Epithelial cell of prostate (primary cell): ENCODE measurements around the gene MACROH2A1.

Experiments used
- DNase-seq: peaks from one replicate; pipeline ENCODE4 v3.0.0-alpha.2; 2011; ENCODE audit warnings: low read depth, low spot score
- H3K27ac ChIP-seq: fragments of 450-650 bp; 2 replicates; pipeline ENCODE4 v1.5.1; 2017; ENCODE audit warnings: mild to moderate bottlenecking

MACROH2A1 gene

DNA sequence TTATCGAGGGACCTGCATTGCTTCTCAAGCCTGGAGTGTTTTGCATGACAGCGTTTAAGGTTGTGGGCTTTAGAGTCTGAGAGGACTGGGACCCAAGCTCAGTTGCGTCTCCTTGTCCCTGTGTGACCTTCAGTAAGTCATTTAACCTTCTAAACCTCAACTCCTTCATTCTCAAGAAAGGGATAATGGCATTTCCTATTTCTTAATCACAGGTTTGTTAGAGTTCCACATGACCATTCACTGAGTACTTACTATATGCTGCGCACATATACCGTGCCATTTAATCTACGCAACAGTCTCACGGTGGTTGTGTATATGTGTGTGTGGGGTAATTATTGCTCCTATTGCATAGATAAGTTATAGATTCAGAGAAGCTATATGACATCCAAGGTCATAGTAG is 76.3 kb downstream of the MACROH2A1 start:
- H3K27ac ChIP-seq: no peak overlapping the region
- no peak for DNase-seq

DNA sequence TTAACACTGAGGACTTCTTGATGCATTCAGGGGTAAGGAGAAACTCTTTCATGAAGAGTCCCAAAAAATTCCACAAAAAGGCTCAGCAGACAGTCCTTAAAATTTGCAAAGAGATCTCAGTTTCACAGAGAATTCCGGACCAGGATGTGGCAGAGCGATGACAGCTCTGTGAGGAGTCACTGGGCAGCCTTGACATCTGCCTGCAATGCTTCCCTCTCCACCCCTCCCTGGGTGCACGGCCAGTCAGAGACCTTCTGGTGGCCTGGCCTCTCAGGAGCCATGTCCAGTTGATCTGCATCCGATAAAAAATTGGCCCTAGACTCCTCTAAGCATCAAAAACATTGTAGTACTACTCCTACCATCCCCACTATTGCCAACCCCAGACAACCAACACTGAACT is 76.8 kb downstream of the MACROH2A1 start:
- H3K27ac ChIP-seq: no peak overlapping the region
- DNase-seq: no peak

- H3K27ac ChIP-seq: no peak overlapping the region
- DNase-seq: no peak
Observed at GRCh38 chr5:135320718-135321484, 78.1 kb downstream of the MACROH2A1 start.

DNA sequence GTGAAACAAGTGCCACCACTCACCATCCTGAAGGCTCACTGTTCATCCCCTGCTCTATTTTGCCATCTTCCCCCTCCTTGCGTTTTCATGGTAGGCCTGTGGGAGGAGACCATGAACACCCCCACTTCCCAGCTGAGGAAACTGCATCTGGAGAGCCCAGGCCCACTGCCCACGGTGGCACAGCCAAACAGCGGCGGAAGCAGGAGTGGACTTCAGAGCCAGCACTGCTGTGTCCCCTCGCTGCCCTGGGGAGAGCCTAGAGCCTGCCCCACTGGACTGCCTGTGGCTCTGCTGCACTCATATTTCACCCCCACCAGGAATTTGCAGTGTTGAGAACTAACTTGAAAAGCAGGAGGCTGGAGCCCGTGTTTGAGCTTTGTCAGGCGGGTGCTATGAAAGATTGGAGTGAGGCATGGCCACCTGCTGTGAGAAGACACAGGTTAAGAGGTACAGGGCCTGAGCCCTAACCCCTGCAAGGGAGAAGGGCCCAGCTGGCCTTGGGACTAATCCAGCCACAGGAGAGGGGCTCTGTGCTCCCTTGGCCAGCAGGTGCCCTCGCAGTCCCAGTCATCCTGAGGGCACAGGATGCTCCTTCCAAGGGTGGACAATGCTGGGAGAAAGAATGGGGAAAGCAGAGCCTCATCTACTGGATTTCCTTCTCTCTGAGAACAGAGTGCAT is 79.0 kb downstream of the MACROH2A1 start:
- DNase-seq: no peak

GRCh38 chr5:135319458-135319857 is 79.6 kb downstream of the MACROH2A1 start:
- no peak for DNase-seq
- H3K27ac ChIP-seq: no peak overlapping the region

More for the DNA sequence above, 79.0 kb downstream of the MACROH2A1 start:
- H3K27ac ChIP-seq: no peak overlapping the region

DNA sequence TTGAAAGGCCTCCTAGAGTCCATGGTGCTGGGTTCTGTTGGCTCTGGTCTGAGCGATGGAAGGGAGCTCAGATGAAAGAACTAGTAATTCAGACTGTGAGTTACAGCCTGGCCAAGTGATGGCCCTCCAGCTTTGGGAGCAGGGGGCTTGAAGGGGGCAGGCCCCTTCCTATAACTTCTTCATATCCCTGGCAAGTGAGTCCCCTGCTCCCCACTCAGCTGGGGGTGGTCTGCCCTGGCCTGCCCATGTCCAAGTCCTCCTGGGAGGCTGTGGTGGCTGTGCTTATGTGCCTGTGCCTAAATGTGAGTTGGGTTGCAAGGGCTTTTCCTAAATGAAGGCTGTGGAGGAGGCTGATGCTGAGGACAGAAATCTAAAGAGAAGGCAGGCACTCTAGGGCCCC is 80.1 kb downstream of the MACROH2A1 start:
- DNase-seq: no peak
- no peak overlapping the region for H3K27ac ChIP-seq

DNA sequence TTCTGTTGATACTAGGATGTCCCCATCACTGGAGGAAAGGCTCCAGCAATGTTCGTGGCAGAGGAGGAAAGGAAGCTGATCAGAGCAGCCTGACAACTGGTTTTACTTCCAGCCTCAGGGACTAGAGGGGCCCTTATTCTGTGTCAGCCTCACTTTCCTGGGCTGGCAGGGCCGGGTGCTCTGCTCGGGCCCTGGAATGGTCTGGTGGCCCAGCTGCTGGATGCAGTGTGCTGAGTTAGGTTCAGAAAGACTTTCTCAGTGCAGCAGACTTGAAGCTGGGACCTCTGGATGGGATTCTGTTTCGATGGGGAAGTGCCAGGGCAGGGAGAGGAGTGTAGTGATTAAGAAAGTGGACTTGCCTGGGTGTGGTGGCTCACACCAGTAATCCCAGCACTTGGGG is 81.0 kb downstream of the MACROH2A1 start:
- no peak for DNase-seq
- no peak overlapping the region for H3K27ac ChIP-seq

DNA sequence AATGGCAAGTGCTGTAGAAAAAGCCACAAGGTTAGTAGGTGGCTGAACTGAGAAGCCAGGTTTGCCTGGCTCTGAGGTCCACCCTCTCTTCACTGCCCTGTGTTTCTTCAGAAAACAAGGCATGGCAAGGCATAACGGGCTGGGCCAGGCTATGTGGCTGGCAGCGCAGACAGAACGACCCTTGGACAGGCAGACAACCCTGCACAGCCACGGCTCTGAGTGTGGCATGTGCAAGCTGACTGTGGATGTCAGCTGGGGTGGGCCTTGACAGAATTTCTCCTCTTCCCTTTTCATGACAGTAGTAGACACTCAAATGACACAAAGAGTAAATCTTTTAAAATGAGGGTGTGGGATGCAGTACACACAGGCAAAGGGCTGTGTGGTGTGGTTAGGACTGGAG is 81.7 kb downstream of the MACROH2A1 start:
- DNase-seq: no peak
- H3K27ac ChIP-seq: no peak overlapping the region

GRCh38 chr5:135315386-135315785 is 83.6 kb downstream of the MACROH2A1 start:
- DNase-seq: no peak

DNA sequence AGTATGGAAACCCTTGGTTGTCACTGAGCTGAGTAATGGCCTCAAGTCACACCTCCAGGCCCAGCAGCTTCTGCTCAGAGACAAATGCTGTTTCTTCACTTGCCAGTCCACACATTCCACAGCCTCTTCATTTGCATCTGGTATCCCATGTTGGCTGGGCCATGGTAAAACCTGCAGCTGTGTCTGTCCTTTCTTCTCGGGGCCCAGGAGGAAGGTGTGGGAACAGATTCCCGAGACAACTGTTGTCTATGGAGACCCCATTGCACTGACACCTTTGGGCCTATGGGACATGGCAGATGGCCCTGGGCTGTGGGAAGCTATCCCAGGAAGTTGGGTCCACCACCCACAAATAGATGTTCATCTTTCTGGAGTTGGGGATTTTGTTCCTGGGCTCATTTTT is 85.1 kb downstream of the MACROH2A1 start:
- DNase-seq: no peak
- no peak overlapping the region for H3K27ac ChIP-seq

More at GRCh38 chr5:135315386-135315785, 83.6 kb downstream of the MACROH2A1 start:
- no peak overlapping the region for H3K27ac ChIP-seq

DNA sequence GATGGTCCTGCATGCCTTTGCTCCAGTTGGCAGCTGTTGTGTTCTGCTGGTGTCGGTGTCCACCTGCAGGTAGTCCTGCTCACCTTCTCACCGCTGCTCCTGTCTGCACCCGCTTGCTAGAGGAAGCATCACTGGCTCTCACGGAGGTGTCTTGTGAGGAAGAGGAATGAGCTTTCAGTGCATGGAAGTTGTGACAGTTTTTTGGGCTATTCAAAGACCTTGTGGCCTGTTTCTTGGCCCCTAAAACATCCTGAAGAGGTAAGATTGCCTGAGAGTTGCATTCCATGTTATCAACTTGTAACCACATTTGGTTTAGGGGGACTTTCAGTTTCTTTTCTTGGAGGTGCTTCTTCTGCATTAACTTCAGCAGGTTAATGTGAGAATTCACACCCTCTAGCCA is 85.6 kb downstream of the MACROH2A1 start:
- H3K27ac ChIP-seq: no peak overlapping the region

DNA sequence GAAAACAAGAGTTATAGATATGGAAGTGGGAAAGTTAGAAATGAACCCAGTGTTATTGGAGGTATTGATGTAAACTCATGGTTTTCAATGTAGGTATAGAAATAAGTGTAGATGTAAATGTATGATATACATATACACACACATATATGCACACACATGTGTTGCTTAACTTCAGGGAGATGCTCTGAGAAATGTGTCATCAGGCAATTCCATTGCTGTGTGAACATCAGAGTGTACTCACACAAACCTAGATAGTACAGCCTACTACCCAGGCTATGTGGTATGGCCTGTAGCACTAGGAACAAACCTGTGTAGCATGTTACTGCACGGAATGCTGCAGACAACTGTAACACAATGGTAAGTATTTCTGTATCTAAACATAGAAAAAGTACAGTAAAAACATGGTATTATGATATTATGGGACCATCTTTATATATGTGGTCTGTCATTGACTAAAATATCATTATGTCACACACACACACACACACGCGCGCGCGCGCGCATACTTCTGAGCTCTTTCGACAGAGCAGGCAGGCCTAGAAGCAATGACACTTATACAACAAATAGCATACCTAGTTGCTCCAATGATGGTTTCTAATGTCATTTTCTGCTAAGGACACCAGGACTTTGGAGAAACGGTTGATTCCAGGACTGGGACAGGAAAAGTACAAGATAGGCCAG is 86.6 kb downstream of the MACROH2A1 start:
- no peak overlapping the region for H3K27ac ChIP-seq
- no peak for DNase-seq

More for the DNA sequence above, 85.6 kb downstream of the MACROH2A1 start:
- DNase-seq: no peak

DNA sequence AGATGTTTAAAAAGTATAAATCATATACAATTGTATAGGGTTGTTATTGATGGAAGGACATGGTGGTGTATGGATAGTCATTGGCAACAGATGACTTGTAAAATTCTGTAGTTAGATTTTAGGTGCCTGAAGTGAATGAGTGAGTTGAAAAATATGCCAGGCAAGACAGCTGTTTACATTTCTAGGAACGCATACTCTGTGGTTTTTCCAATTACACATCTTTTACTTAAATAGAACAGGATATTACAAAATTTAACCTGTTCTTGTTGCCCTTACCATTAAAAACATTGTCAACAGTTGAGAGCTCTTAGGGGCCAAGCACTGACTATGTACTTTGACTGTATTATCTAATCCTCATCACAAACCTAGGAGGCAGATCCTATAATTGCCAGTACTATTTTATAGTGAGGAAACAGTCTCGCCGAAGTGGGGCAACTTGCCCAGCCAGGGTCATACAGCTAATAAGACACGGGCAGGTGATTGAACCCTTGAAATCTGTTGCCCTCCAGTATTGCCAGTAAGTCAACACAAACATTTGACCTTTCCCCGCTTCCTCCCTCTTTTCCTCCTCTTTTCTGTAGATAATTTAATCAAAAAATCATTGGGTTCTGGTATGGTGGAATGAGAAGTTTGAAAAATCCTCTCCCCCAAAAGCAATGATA is 88.6 kb downstream of the MACROH2A1 start:
- no peak for DNase-seq

GRCh38 chr5:135309391-135310327 is 89.4 kb downstream of the MACROH2A1 start:
- no peak overlapping the region for H3K27ac ChIP-seq
- DNase-seq: no peak

More for the DNA sequence above, 88.6 kb downstream of the MACROH2A1 start:
- H3K27ac ChIP-seq: no peak overlapping the region

GRCh38 chr5:135308752-135309151 is 90.3 kb downstream of the MACROH2A1 start:
- no peak for DNase-seq
- no peak overlapping the region for H3K27ac ChIP-seq

GRCh38 chr5:135308245-135308644 is 90.8 kb downstream of the MACROH2A1 start:
- H3K27ac ChIP-seq: no peak overlapping the region
- no peak for DNase-seq

- no peak for DNase-seq
- no peak overlapping the region for H3K27ac ChIP-seq
Observed at GRCh38 chr5:135307143-135307903, 91.7 kb downstream of the MACROH2A1 start.

DNA sequence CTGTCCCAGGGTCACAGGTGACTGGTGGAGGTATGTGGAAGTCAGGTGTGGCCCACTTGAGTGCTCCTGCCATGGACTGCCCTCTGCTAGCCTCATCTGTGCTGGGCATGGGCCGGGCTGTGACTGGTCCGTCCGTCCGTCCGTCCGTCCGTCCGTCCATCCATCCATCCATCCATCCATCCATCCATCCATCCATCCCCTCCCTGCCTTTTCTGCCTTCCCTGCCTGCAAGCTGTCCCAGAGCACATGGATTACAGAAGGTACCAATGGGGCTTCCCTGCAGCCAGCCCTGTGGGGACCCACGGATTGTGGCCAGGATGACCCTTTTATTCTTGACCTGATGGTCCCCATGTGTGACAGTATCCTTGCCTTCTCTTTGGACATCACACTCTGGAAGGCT is 92.5 kb downstream of the MACROH2A1 start:
- no peak overlapping the region for H3K27ac ChIP-seq

More for the DNA sequence above, 92.5 kb downstream of the MACROH2A1 start:
- DNase-seq: no peak
